GM21717 (cell line): ENCODE results near the gene RYR3.

ENCODE experiments used
- ATAC-seq: cut with Tn5 transposase; IDR thresholded peaks from one replicate; pipeline ENCODE4 v1.9.1; 2021; ENCODE audit warnings: mild to moderate bottlenecking, moderate library complexity; ENCODE audit not compliant: unreplicated experiment

RYR3 gene

GRCh38 chr15:33443708-33444107, 132.9 kb downstream of the RYR3 start:
- ATAC-seq: no peak

- no peak for ATAC-seq
Measured at GRCh38 chr15:33445984-33446383, 135.2 kb downstream of the RYR3 start.

- ATAC-seq: no peak
Measured at GRCh38 chr15:33448151-33448550, 137.4 kb downstream of the RYR3 start.

GRCh38 chr15:33448961-33449606, 138.3 kb downstream of the RYR3 start:
- no peak for ATAC-seq

GRCh38 chr15:33449810-33450209, 139.0 kb downstream of the RYR3 start:
- no peak for ATAC-seq

GRCh38 chr15:33451385-33451784, 140.6 kb downstream of the RYR3 start:
- ATAC-seq: no peak

- no peak for ATAC-seq
Measured at GRCh38 chr15:33453761-33454160, 143.0 kb downstream of the RYR3 start.

- ATAC-seq: no peak
Measured at GRCh38 chr15:33454346-33454745, 143.6 kb downstream of the RYR3 start.

GRCh38 chr15:33454996-33455395, 144.2 kb downstream of the RYR3 start:
- no peak for ATAC-seq

- no peak for ATAC-seq
Measured at GRCh38 chr15:33458421-33458820, 147.7 kb downstream of the RYR3 start.

- no peak for ATAC-seq
Measured at GRCh38 chr15:33460166-33460805, 149.5 kb downstream of the RYR3 start.

GRCh38 chr15:33461671-33462070, 150.9 kb downstream of the RYR3 start:
- ATAC-seq: no peak

GRCh38 chr15:33467146-33467815, 156.5 kb downstream of the RYR3 start:
- no peak for ATAC-seq

- ATAC-seq: no peak
Measured at GRCh38 chr15:33467816-33468163, 157.0 kb downstream of the RYR3 start.

- no peak for ATAC-seq
Measured at GRCh38 chr15:33468740-33469139, 158.0 kb downstream of the RYR3 start.

- ATAC-seq: no peak
Measured at GRCh38 chr15:33473005-33473404, 162.2 kb downstream of the RYR3 start.

GRCh38 chr15:33473714-33474113, 162.9 kb downstream of the RYR3 start:
- ATAC-seq: no peak

GRCh38 chr15:33476076-33476475, 165.3 kb downstream of the RYR3 start:
- ATAC-seq: no peak

- ATAC-seq: no peak
Measured at GRCh38 chr15:33476908-33477307, 166.1 kb downstream of the RYR3 start.

GRCh38 chr15:33489335-33489734, 178.6 kb downstream of the RYR3 start:
- no peak for ATAC-seq

- ATAC-seq: no peak
Measured at GRCh38 chr15:33490703-33491102, 179.9 kb downstream of the RYR3 start.

- no peak for ATAC-seq
Measured at GRCh38 chr15:33492434-33493052, 181.8 kb downstream of the RYR3 start.
